Cardiac muscle cell (in vitro differentiated cells and primary cell): Measurements from ENCODE around the gene G3BP1. TPM values are rescaled to one million over a fixed set of nuclear protein-coding genes. Genes with fewer than 3 reads are reported as not detected.
A peak's percentile ranks its signal among the peaks of the same experiment; 100 is the strongest.
"Not testable (repeated sequence)": the region's sequence is repeated elsewhere in the genome, so short reads cannot be mapped to it uniquely, and the experiment has no call there.

Experiments used
- DNase-seq, 2 donors: peaks; one replicate each; pipeline versions ENCODE4 v3.0.0 to v3.0.0-alpha.2; 2010 to 2017; ENCODE audit warnings: low read depth in 1 of 2, low spot score in 1 of 2
- H3K27ac ChIP-seq: fragments of 200-600 bp; sonication (generic); 2 replicates; pipeline ENCODE4 v1.5.1; 2016
- H3K27me3 ChIP-seq: fragments of 200-600 bp; sonication (generic); 2 replicates; pipeline ENCODE4 v1.6.0; 2016; ENCODE audit warnings: control low read depth
- H3K36me3 ChIP-seq: fragments of 200-600 bp; sonication (generic); 2 replicates; pipeline ENCODE4 v1.5.1; 2016; ENCODE audit warnings: control low read depth
- H3K4me1 ChIP-seq: fragments of 200-600 bp; sonication (generic); 2 replicates; pipeline ENCODE4 v1.8.1; 2017; ENCODE audit warnings: low read depth, mild to moderate bottlenecking, mixed run types
- H3K4me3 ChIP-seq: fragments of 200-600 bp; sonication (generic); 2 replicates; pipeline ENCODE4 v1.5.1; 2016; ENCODE audit warnings: mild to moderate bottlenecking
- H3K9me3 ChIP-seq: fragments of 200-600 bp; sonication (generic); 2 replicates; pipeline ENCODE4 v1.5.1; 2017; ENCODE audit warnings: low read depth, mild to moderate bottlenecking, control low read depth
- CTCF ChIP-seq: IDR thresholded peaks from 2 replicates; pipeline ENCODE4 v1.5.1; 2012; ENCODE audit warnings: low read depth, mild to moderate bottlenecking, low read length
- polyA plus RNA-seq: library from polyadenylated mRNA; unstranded; fragments of >200 nt; fragmentation: Nextera tagmentation; extraction: Ambion mirVana; gene quantifications from 2 replicates; pipeline ENCODE4 v1.2.1, GENCODE V29; 2016
- total RNA-seq: library from RNA; depleted of rRNA; stranded (reverse); fragments of >200 nt; gene quantifications from 2 replicates; pipeline ENCODE4 v1.2.3, GENCODE V29; 2016

The G3BP1 gene
- total and polyA plus RNA-seq, 2 experiments from 2014 or later: 97.0 to 105 TPM

GRCh38 chr5:151820903-151821302 is 49.1 kb downstream of the G3BP1 start:
- no peak overlapping the region for H3K4me3 ChIP-seq
- peaks cover 20% of the 10 kb centered on the region for H3K4me1 ChIP-seq
- H3K27ac ChIP-seq: no peak overlapping the region
- H3K9me3 ChIP-seq: no peaks in the 10 kb centered on the region
- H3K27me3 ChIP-seq: no peaks in the 10 kb centered on the region
- H3K36me3 ChIP-seq: no peaks in the 10 kb centered on the region
- peak in 1 of 2 donors; percentile 50 for DNase-seq
- TF ChIP-seq CTCF: no peak

GRCh38 chr5:151822141-151822540 is 50.4 kb downstream of the G3BP1 start:
- no peak for TF ChIP-seq CTCF

GRCh38 chr5:151825445-151825844 is 53.7 kb downstream of the G3BP1 start:
- Histone ChIP-seq H3K9me3 (no peaks in the 10 kb centered on the region), H3K4me3 (no peak overlapping the region), H3K27me3 (no peaks in the 10 kb centered on the region), H3K4me1 (peaks cover 7% of the 10 kb centered on the region), H3K36me3 (no peaks in the 10 kb centered on the region), H3K27ac (no peak overlapping the region)
- peak; percentile 83 to 86 for DNase-seq
- peak; percentile 92 for TF ChIP-seq CTCF

More at GRCh38 chr5:151822141-151822540, 50.4 kb downstream of the G3BP1 start:
- Histone ChIP-seq H3K9me3 (no peaks in the 10 kb centered on the region), H3K4me1 (peaks cover 20% of the 10 kb centered on the region), H3K36me3 (no peaks in the 10 kb centered on the region), H3K27me3 (no peaks in the 10 kb centered on the region), H3K4me3 (no peak overlapping the region), H3K27ac (no peak overlapping the region)
- DNase-seq: no peak

- no peaks in the 10 kb centered on the region for H3K4me1 ChIP-seq
- H3K27ac ChIP-seq: no peak overlapping the region
- no peak for DNase-seq
- H3K9me3 ChIP-seq: no peaks in the 10 kb centered on the region
- TF ChIP-seq CTCF: no peak
- H3K36me3 ChIP-seq: no peaks in the 10 kb centered on the region
- no peak overlapping the region for H3K4me3 ChIP-seq
- no peaks in the 10 kb centered on the region for H3K27me3 ChIP-seq
Measured at GRCh38 chr5:151829370-151829769, 57.6 kb downstream of the G3BP1 start.

GRCh38 chr5:151832843-151833242 is 61.1 kb downstream of the G3BP1 start:
- H3K4me1 ChIP-seq, H3K4me3 ChIP-seq, H3K27me3 ChIP-seq, DNase-seq, H3K27ac ChIP-seq, H3K36me3 ChIP-seq, H3K9me3 ChIP-seq: not testable (repeated sequence)

- no peaks in the 10 kb centered on the region for H3K4me1 ChIP-seq
- H3K36me3 ChIP-seq: no peaks in the 10 kb centered on the region
- no peak for TF ChIP-seq CTCF
- no peak overlapping the region for H3K27ac ChIP-seq
- no peaks in the 10 kb centered on the region for H3K9me3 ChIP-seq
- H3K27me3 ChIP-seq: no peaks in the 10 kb centered on the region
- no peak for DNase-seq
- H3K4me3 ChIP-seq: no peak overlapping the region
Measured at GRCh38 chr5:151846765-151847164, 75.0 kb downstream of the G3BP1 start.
